ENCODE results near the gene MRTFA. TPM values are rescaled to one million over a fixed set of nuclear protein-coding genes. Genes with fewer than 3 reads are reported as not detected.

Gene MRTFA
- total RNA-seq, 3 donors from 2014 or later (not counting 1 experiment from before 2014, with no cell fraction given) = 81.8 to 91.9 (median 83.5) TPM

DNA sequence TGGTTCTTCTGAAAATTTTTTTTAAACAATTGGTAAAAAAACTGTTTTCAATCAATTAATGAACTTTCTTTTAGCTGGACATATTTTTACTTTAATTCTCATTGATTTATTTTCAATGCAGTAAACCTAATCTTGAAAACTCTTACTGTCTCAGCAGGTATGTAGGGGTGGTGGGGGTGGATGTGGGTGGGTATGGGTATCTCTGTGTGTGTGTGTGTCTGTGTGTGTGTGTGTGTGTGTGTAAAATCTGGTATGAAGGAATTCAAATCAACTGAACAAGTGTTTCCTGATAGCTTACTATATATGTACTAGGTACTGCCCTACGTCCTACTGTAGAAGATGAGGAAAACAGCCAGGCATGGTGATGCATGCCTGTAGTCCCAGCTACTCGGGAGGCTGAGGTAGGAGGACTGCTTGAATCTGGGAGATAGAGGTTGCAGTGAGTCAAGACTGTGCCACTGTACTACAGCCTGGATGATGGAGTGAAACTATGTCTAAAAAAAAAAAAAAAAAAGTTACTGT is 75.5 kb downstream of the MRTFA start:
- Histone ChIP-seq H3K9me3 (ENCODE audit: control insufficient read depth, insufficient read depth, low read length) (no peaks in the 10 kb centered on the region), H3K27ac (ENCODE audit: low read length) (no peak overlapping the region), H3K4me3 (ENCODE audit: low read length) (no peak overlapping the region), H3K27me3 (ENCODE audit: control insufficient read depth, insufficient read depth, low read length) (no peaks in the 10 kb centered on the region), H3K4me1 (ENCODE audit: control insufficient read depth, insufficient read depth, low read length) (no peaks in the 10 kb centered on the region), H3K36me3 (ENCODE audit: control insufficient read depth, insufficient read depth, low read length) (no peaks in the 10 kb centered on the region)
- Mint-ChIP-seq H3K4me1 (peaks cover 12 to 23% of the 10 kb centered on the region in 2 donors), H3K9me3 (no peaks in the 10 kb centered on the region), H3K4me3 (no peak overlapping the region), H3K27me3 (ENCODE audit: low read depth in 2 of 2) (no peaks in the 10 kb centered on the region), H3K36me3 (no peaks in the 10 kb centered on the region), H3K27ac (no peak overlapping the region)
- DNase-seq = no peak
- intact Hi-C loops (cut with micrococcal nuclease) = no loop called here
- ATAC-seq = no peak
- 95% methylated on average over 2 of the region's 2 CpGs for WGBS (ENCODE audit: insufficient coverage)
- TF ChIP-seq CTCF (IDR thresholded peaks at IDR 0.05) = no peak

DNA sequence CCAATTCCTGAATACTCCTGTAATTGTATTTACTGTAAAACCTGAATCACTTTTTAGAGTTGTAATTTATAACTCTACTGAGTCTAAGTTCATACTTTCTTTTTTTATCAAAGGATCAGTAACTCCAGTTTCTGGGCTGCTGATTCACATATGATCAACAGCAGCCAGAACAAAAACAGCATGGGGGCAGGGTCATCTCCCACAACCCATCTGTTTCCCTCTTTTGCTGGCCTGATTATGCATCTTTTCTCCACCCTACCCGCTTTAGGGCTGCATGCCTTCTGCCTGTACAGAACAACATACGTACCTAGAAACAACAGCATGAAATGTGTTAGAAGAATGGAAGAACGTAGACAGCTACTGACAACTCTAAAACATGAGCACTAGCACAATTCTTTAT is 76.0 kb downstream of the MRTFA start:
- no peaks in the 10 kb centered on the region for H3K9me3 ChIP-seq (ENCODE audit: control insufficient read depth, insufficient read depth, low read length)
- no peak overlapping the region for H3K4me3 Mint-ChIP-seq
- no peak for DNase-seq
- no peak for TF ChIP-seq CTCF (IDR thresholded peaks at IDR 0.05)
- no peaks in the 10 kb centered on the region for H3K36me3 Mint-ChIP-seq
- no peaks in the 10 kb centered on the region for H3K9me3 Mint-ChIP-seq
- H3K27me3 Mint-ChIP-seq (ENCODE audit: low read depth in 2 of 2) = no peaks in the 10 kb centered on the region
- 93% methylated on average over 3 of the region's 3 CpGs for WGBS (ENCODE audit: insufficient coverage)
- H3K27ac ChIP-seq (ENCODE audit: low read length) = no peak overlapping the region
- no peaks in the 10 kb centered on the region for H3K36me3 ChIP-seq (ENCODE audit: control insufficient read depth, insufficient read depth, low read length)
- intact Hi-C loops (cut with micrococcal nuclease) = no loop called here
- no peaks in the 10 kb centered on the region for H3K27me3 ChIP-seq (ENCODE audit: control insufficient read depth, insufficient read depth, low read length)
- ATAC-seq = no peak
- H3K4me1 Mint-ChIP-seq = peaks cover 12 to 24% of the 10 kb centered on the region in 2 donors
- no peaks in the 10 kb centered on the region for H3K4me1 ChIP-seq (ENCODE audit: control insufficient read depth, insufficient read depth, low read length)
- no peak overlapping the region for H3K27ac Mint-ChIP-seq
- no peak overlapping the region for H3K4me3 ChIP-seq (ENCODE audit: low read length)

DNA sequence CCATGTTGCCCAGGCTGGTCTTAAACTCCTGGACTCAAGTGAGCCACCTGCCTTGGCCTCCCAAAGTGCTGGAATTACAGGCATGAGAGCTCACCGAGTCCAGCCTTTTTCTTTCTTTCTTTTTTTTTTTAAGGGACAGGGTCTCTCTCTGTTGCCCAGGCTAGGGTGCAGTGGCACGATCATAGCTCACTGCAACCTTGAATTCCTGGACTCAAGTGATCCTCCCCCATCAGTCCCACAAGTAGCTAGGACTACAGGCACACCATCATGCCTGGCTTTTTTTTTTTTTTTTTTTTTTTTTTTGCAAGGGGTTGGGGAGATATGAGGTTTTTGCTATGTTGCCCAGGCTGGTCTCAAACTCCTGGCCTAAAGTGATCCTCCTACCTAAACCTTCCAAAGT is 78.5 kb downstream of the MRTFA start:
- WGBS (ENCODE audit: insufficient coverage) = 100% methylated on average over 2 of the region's 2 CpGs
- no peak overlapping the region for H3K4me3 Mint-ChIP-seq

More for the DNA sequence above, 78.5 kb downstream of the MRTFA start:
- no peaks in the 10 kb centered on the region for H3K27me3 Mint-ChIP-seq (ENCODE audit: low read depth in 2 of 2)
- no peak for DNase-seq
- no peaks in the 10 kb centered on the region for H3K9me3 ChIP-seq (ENCODE audit: control insufficient read depth, insufficient read depth, low read length)
- H3K36me3 Mint-ChIP-seq = no peaks in the 10 kb centered on the region
- no peak overlapping the region for H3K27ac ChIP-seq (ENCODE audit: low read length)
- H3K27me3 ChIP-seq (ENCODE audit: control insufficient read depth, insufficient read depth, low read length) = no peaks in the 10 kb centered on the region
- intact Hi-C loops (cut with micrococcal nuclease) = no loop called here
- no peaks in the 10 kb centered on the region for H3K9me3 Mint-ChIP-seq
- H3K4me3 ChIP-seq (ENCODE audit: low read length) = no peak overlapping the region
- H3K27ac Mint-ChIP-seq = no peak overlapping the region
- peaks cover 5% of the 10 kb centered on the region for H3K4me1 ChIP-seq (ENCODE audit: control insufficient read depth, insufficient read depth, low read length)
- H3K4me1 Mint-ChIP-seq = peaks cover 16 to 48% of the 10 kb centered on the region in 2 donors
- no peak for ATAC-seq
- TF ChIP-seq CTCF (IDR thresholded peaks at IDR 0.05) = no peak
- H3K36me3 ChIP-seq (ENCODE audit: control insufficient read depth, insufficient read depth, low read length) = no peaks in the 10 kb centered on the region
